Measurements from ENCODE around the gene NEURL2.
A peak's percentile ranks its signal among the peaks of the same experiment; 100 is the strongest.
"Not testable (repeated sequence)": the region's sequence is repeated elsewhere in the genome, so short reads cannot be mapped to it uniquely, and the experiment has no call there.

Gene NEURL2

GRCh38 chr20:45892828-45893500, 2.0 kb upstream of the NEURL2 start:
- Mint-ChIP-seq H3K36me3 (no peaks in the 10 kb centered on the region), H3K4me3 (peak overlapping the region; percentile 93), H3K27me3 (no peaks in the 10 kb centered on the region), H3K27ac (no peak overlapping the region), H3K4me1 (peaks cover 36% of the 10 kb centered on the region), H3K9me3 (no peaks in the 10 kb centered on the region)

- no peaks in the 10 kb centered on the region for H3K27me3 Mint-ChIP-seq
- H3K36me3 Mint-ChIP-seq, result peaks cover 3% of the 10 kb centered on the region
- peak overlapping the region; percentile 93 for H3K4me3 Mint-ChIP-seq
- no peaks in the 10 kb centered on the region for H3K9me3 Mint-ChIP-seq
- H3K4me1 Mint-ChIP-seq, result peaks cover 40% of the 10 kb centered on the region
- peak overlapping the region; percentile 55 for H3K27ac Mint-ChIP-seq
Observed at GRCh38 chr20:45892049-45892825, 1.2 kb upstream of the NEURL2 start.

GRCh38 chr20:45890077-45890984, 677 bp downstream of the NEURL2 start:
- Mint-ChIP-seq H3K4me3 (peak overlapping the region; percentile 93), H3K4me1 (peaks cover 47% of the 10 kb centered on the region), H3K36me3 (peaks cover 3% of the 10 kb centered on the region), H3K27me3 (no peaks in the 10 kb centered on the region), H3K9me3 (no peaks in the 10 kb centered on the region), H3K27ac (peak overlapping the region; percentile 95)

GRCh38 chr20:45888681-45889080, 2.3 kb downstream of the NEURL2 start:
- H3K4me3 Mint-ChIP-seq, result no peak overlapping the region
- no peaks in the 10 kb centered on the region for H3K9me3 Mint-ChIP-seq
- H3K27me3 Mint-ChIP-seq, result no peaks in the 10 kb centered on the region
- peaks cover 6% of the 10 kb centered on the region for H3K36me3 Mint-ChIP-seq
- H3K27ac Mint-ChIP-seq, result peak overlapping the region; percentile 23
- peaks cover 54% of the 10 kb centered on the region for H3K4me1 Mint-ChIP-seq

DNA sequence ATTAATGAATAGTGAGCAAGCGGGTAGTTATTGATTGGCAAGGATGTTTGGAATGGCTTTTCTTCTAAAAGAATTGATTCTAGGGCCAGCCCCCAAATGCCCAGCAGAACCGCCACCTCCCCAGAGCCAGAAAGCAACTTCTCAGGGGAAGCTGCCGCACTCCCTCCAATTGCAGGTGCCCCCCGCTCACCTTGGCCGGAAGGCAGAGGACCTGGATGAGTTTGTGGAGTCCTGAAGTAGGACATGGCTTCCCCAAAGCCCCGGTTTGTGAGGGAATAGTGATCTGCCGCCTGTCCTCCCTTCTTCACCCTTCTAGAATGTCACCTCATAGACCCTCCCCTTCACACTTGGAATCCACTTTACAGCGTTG, 3.7 kb downstream of the NEURL2 start, which contains the start of gene SPATA25:
Gene SPATA25, minus strand, starts transcription at position 277 of the 370 bp plus-strand sequence. Its CDS starts 32 bp downstream, at position 245.
- H3K9me3 Mint-ChIP-seq, result no peaks in the 10 kb centered on the region
- no peak within 1 kb of the TSS for H3K4me3 Mint-ChIP-seq
- H3K36me3 Mint-ChIP-seq, result peaks cover 11% of the 10 kb centered on the region
- H3K27ac Mint-ChIP-seq, result peak within 1 kb of the TSS; percentile 59
- H3K4me1 Mint-ChIP-seq, result peaks cover 57% of the 10 kb centered on the region
- H3K27me3 Mint-ChIP-seq, result no peaks in the 10 kb centered on the region

- Mint-ChIP-seq H3K27me3 (no peaks in the 10 kb centered on the region), H3K4me3 (no peak overlapping the region), H3K27ac (peak overlapping the region; percentile 59), H3K36me3 (peaks cover 14% of the 10 kb centered on the region), H3K4me1 (peaks cover 57% of the 10 kb centered on the region), H3K9me3 (no peaks in the 10 kb centered on the region)
Observed at GRCh38 chr20:45886590-45887345, 4.2 kb downstream of the NEURL2 start.

DNA sequence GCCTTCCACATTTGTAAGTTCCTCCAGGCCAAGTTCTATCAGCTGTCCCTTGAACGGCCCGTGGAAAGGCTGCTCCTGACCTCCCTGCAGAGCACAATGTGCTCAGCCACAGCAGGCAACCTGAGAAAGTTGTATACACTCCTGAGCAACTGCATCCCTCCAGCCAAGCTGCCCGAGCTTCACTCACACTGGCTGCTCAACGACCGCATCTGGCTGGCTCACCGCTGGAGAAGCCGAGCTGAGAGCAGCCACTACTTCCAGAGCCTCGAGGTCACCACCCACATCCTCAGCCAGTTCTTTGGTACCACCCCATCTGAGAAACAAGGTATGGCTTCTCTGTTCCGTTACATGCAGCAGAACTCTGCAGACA, 7.9 kb downstream of the NEURL2 start:
- no peaks in the 10 kb centered on the region for H3K9me3 Mint-ChIP-seq
- peaks cover 51% of the 10 kb centered on the region for H3K4me1 Mint-ChIP-seq
- peaks cover 14% of the 10 kb centered on the region for H3K36me3 Mint-ChIP-seq
- H3K4me3 Mint-ChIP-seq, result peak overlapping the region; percentile 55
- H3K27me3 Mint-ChIP-seq, result no peaks in the 10 kb centered on the region
- H3K27ac Mint-ChIP-seq, result peak overlapping the region; percentile 81

- Mint-ChIP-seq H3K4me3 (peak overlapping the region; percentile 84), H3K36me3 (peaks cover 12% of the 10 kb centered on the region), H3K27me3 (no peaks in the 10 kb centered on the region), H3K4me1 (peaks cover 49% of the 10 kb centered on the region), H3K9me3 (no peaks in the 10 kb centered on the region), H3K27ac (peak overlapping the region; percentile 81)
Observed at GRCh38 chr20:45882469-45883099, 8.4 kb downstream of the NEURL2 start.

DNA sequence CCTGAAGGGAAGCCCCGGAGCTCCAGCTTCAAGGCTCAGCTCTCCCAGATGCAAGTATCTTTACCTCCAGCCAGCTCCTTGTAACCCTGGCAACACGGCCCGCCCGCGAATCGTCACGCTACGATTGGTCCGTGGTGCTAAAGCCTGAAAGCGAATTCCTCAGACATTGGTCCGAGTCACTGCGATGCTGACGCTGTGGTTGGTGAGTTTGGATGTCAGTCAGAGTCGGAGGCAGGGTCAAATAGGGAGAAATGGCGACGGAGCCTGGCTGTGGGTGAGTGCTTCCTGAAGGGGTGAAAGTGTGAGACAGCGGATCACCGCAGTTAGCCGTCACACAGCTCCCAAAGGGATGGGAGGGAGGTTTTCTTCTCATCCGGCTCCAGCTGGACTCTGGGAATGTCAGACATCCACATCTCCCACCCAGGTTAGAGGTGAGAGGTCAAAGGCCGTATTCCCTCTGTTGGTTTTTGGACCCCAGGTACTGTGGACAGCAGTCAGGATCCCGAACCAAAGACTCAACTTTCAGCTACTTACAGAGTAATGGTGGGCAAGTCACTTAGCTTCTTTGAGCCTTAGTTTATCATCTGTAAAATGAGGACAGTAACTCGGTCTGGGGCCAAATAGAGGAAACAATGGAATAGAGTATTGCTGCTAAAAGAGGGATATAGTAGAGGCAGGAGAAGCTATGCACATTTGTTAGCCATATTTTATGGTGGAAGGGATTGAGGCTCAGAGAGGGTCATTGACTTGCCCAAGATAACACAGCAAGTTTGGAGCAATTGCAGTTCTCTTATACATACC, 9.8 kb downstream of the NEURL2 start, which contains the start of gene ZSWIM1:
Gene ZSWIM1, plus strand, starts transcription at position 240 of the 801 bp plus-strand sequence. CDS start 1,366 bp downstream, outside the sequence.
- H3K9me3 Mint-ChIP-seq, result no peaks in the 10 kb centered on the region
- H3K4me3 Mint-ChIP-seq, result peak within 1 kb of the TSS; percentile 91
- peak within 1 kb of the TSS; percentile 91 for H3K27ac Mint-ChIP-seq
- peaks cover 45% of the 10 kb centered on the region for H3K4me1 Mint-ChIP-seq
- no peaks in the 10 kb centered on the region for H3K27me3 Mint-ChIP-seq
- H3K36me3 Mint-ChIP-seq, result peaks cover 13% of the 10 kb centered on the region

GRCh38 chr20:45878076-45878761, 12.8 kb downstream of the NEURL2 start:
- Mint-ChIP-seq H3K27ac (no peak overlapping the region), H3K9me3 (no peaks in the 10 kb centered on the region), H3K27me3 (no peaks in the 10 kb centered on the region), H3K4me3 (no peak overlapping the region), H3K36me3 (peaks cover 7% of the 10 kb centered on the region), H3K4me1 (peaks cover 23% of the 10 kb centered on the region)

- H3K4me1 Mint-ChIP-seq, result no peaks in the 10 kb centered on the region
- H3K4me3 Mint-ChIP-seq, result no peak overlapping the region
- no peaks in the 10 kb centered on the region for H3K27me3 Mint-ChIP-seq
- no peak overlapping the region for H3K27ac Mint-ChIP-seq
- H3K36me3 Mint-ChIP-seq, result peaks cover 3% of the 10 kb centered on the region
- no peaks in the 10 kb centered on the region for H3K9me3 Mint-ChIP-seq
Observed at GRCh38 chr20:45874576-45874975, 16.4 kb downstream of the NEURL2 start.

DNA sequence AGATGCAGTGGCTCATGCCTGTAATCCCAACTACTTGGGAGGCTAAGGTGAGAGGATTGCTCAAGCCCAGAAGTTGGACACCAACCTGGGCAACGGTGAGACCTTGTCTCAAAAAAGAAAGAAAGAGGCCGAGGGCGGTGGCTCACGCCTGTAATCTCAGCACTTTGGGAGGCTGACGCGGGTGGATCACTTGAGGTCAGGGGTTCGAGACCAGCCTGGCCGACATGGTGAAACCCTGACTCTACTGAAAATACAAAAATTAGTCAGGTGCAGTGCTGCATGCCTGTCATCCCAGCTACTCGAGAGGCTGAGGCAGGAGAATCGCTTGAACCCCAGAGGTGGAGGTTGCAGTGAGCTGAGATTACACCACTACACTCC, 16.9 kb downstream of the NEURL2 start:
- not testable (repeated sequence) for H3K9me3 Mint-ChIP-seq, H3K27me3 Mint-ChIP-seq, H3K4me3 Mint-ChIP-seq, H3K27ac Mint-ChIP-seq, H3K4me1 Mint-ChIP-seq, H3K36me3 Mint-ChIP-seq

GRCh38 chr20:45873409-45874103, 17.5 kb downstream of the NEURL2 start:
- Mint-ChIP-seq H3K4me3 (no peak overlapping the region), H3K27ac (no peak overlapping the region), H3K9me3 (no peaks in the 10 kb centered on the region)

More at GRCh38 chr20:45873409-45874103, 17.5 kb downstream of the NEURL2 start:
- no peaks in the 10 kb centered on the region for H3K27me3 Mint-ChIP-seq
- no peaks in the 10 kb centered on the region for H3K4me1 Mint-ChIP-seq
- H3K36me3 Mint-ChIP-seq, result peaks cover 3% of the 10 kb centered on the region
